ENCODE measurements around the gene SEMA7A. TPM values are rescaled to one million over a fixed set of nuclear protein-coding genes. Genes with fewer than 3 reads are reported as not detected.
A peak's percentile ranks its signal among the peaks of the same experiment; 100 is the strongest.
"Not testable (repeated sequence)": the region's sequence is repeated elsewhere in the genome, so short reads cannot be mapped to it uniquely, and the experiment has no call there.

Gene SEMA7A
- total and polyA plus RNA-seq, 3 donors from 2014 or later = 80.7 to 220 (median 217) TPM

GRCh38 chr15:74461847-74462511 is 28.2 kb upstream of the SEMA7A start:
- H3K27me3 ChIP-seq = no peaks in the 10 kb centered on the region
- intact Hi-C loops (cut with DNase I; ENCODE audit: low total_unique reads) = no loop called here
- 32 to 34% methylated on average over 8 of the region's 8 CpGs for WGBS, 2 donors
- H3K27ac ChIP-seq = no peak overlapping the region
- no peak for DNase-seq
- H3K9me3 ChIP-seq = no peaks in the 10 kb centered on the region
- peak overlapping the region; percentile 67 to 70 for H3K4me3 ChIP-seq
- no peaks in the 10 kb centered on the region for H3K36me3 ChIP-seq (ENCODE audit: low read depth, missing control alignments)
- no peak for TF ChIP-seq CTCF (IDR thresholded peaks at IDR 0.05)
- H3K4me1 ChIP-seq = peaks cover 5% of the 10 kb centered on the region

- no peaks in the 10 kb centered on the region for H3K9me3 ChIP-seq
- DNase-seq = peak; percentile 99
- WGBS, 2 donors = 0 to 1% methylated on average over 19 to 54 of the region's 54 CpGs
- H3K4me1 ChIP-seq = peaks cover 5% of the 10 kb centered on the region
- peak within 1 kb of the TSS; percentile 41 to 57 for H3K27ac ChIP-seq
- H3K4me3 ChIP-seq = peak within 1 kb of the TSS; percentile 67 to 70
- intact Hi-C loops (cut with DNase I; ENCODE audit: low total_unique reads) = no loop called here
- no peaks in the 10 kb centered on the region for H3K36me3 ChIP-seq (ENCODE audit: low read depth, missing control alignments)
- no peaks in the 10 kb centered on the region for H3K27me3 ChIP-seq
- peak; percentile 31 for TF ChIP-seq POLR2A (IDR thresholded peaks at IDR 0.05)
- TF ChIP-seq CTCF (IDR thresholded peaks at IDR 0.05) = peak in 1 of 3 experiments; percentile 33
Measured at GRCh38 chr15:74460871-74461846, 27.4 kb upstream of the SEMA7A start, which contains the start of gene UBL7. UBL7 (minus strand) TSS chr15:74461160; CDS start chr15:74458867, 2,293 bp downstream.

GRCh38 chr15:74460298-74460697 is 26.5 kb upstream of the SEMA7A start:
- 19 to 24% methylated on average over 2 of the region's 2 CpGs for WGBS, 2 donors

GRCh38 chr15:74459798-74460197 is 26.0 kb upstream of the SEMA7A start:
- intact Hi-C loops (cut with DNase I; ENCODE audit: low total_unique reads) = loop anchor here (10.0 kb wide), 1 partner anchor 145 kb away; no protein-coding TSS in a partner anchor
- 71 to 79% methylated on average over 13 to 14 of the region's 14 CpGs for WGBS, 2 donors
- H3K4me1 ChIP-seq = peaks cover 10% of the 10 kb centered on the region
- not testable (repeated sequence) for H3K27ac ChIP-seq; DNase-seq; H3K4me3 ChIP-seq; H3K9me3 ChIP-seq; H3K27me3 ChIP-seq; H3K36me3 ChIP-seq (ENCODE audit: low read depth, missing control alignments)

More at GRCh38 chr15:74460298-74460697, 26.5 kb upstream of the SEMA7A start:
- DNase-seq = no peak
- intact Hi-C loops (cut with DNase I; ENCODE audit: low total_unique reads) = no loop called here
- H3K27me3 ChIP-seq = no peaks in the 10 kb centered on the region
- peak overlapping the region; percentile 67 to 70 for H3K4me3 ChIP-seq
- no peaks in the 10 kb centered on the region for H3K9me3 ChIP-seq
- H3K27ac ChIP-seq = no peak overlapping the region
- H3K36me3 ChIP-seq (ENCODE audit: low read depth, missing control alignments) = no peaks in the 10 kb centered on the region
- peaks cover 5% of the 10 kb centered on the region for H3K4me1 ChIP-seq
- TF ChIP-seq POLR2A (IDR thresholded peaks at IDR 0.05) = no peak
- no peak for TF ChIP-seq CTCF (IDR thresholded peaks at IDR 0.05)

GRCh38 chr15:74458473-74458872 is 24.7 kb upstream of the SEMA7A start:
- DNase-seq = no peak
- Histone ChIP-seq H3K27me3 (no peaks in the 10 kb centered on the region), H3K9me3 (no peaks in the 10 kb centered on the region), H3K27ac (no peak overlapping the region), H3K4me1 (peaks cover 12% of the 10 kb centered on the region), H3K4me3 (no peak overlapping the region), H3K36me3 (ENCODE audit: low read depth, missing control alignments) (no peaks in the 10 kb centered on the region)
- TF ChIP-seq CTCF (IDR thresholded peaks at IDR 0.05) (no peak), POLR2A (IDR thresholded peaks at IDR 0.05) (no peak)
- WGBS, 2 donors = 85 to 90% methylated on average over 3 of the region's 3 CpGs
- intact Hi-C loops (cut with DNase I; ENCODE audit: low total_unique reads) = loop anchor here (10.0 kb wide), 1 partner anchor 146 kb away; no protein-coding TSS in a partner anchor

GRCh38 chr15:74457036-74457435 is 23.3 kb upstream of the SEMA7A start:
- 93 to 95% methylated on average over 10 of the region's 10 CpGs for WGBS, 2 donors

More at GRCh38 chr15:74457036-74457435, 23.3 kb upstream of the SEMA7A start:
- peaks cover 12% of the 10 kb centered on the region for H3K4me1 ChIP-seq
- H3K9me3 ChIP-seq; DNase-seq; H3K4me3 ChIP-seq; H3K27me3 ChIP-seq; H3K27ac ChIP-seq; H3K36me3 ChIP-seq (ENCODE audit: low read depth, missing control alignments): not testable (repeated sequence)
- intact Hi-C loops (cut with DNase I; ENCODE audit: low total_unique reads) = loop anchor here (10.0 kb wide), 1 partner anchor 148 kb away; no protein-coding TSS in a partner anchor
